Right ventricle myocardium superior (tissue), 1 donor: Measurements from ENCODE around the gene ABCA13. TPM values are rescaled to one million over a fixed set of nuclear protein-coding genes. Genes with fewer than 3 reads are reported as not detected.
A peak's percentile ranks its signal among the peaks of the same experiment; 100 is the strongest.

Source experiments
- ATAC-seq: fragments of 200-7000 bp; cut with Tn5 transposase; one replicate; pipeline ENCODE4 v1.9.1; 2020; ENCODE audit warnings: mild to moderate bottlenecking; ENCODE audit not compliant: poor library complexity
- DNase-seq: peaks from one replicate; pipeline ENCODE4 v3.0.0-alpha.2; 2020
- intact Hi-C: fragments of 100-400 bp; cut with DNase I; formaldehyde crosslinking; loops from one replicate; pipeline ENCODE4 v1.11.2; 2022
- total RNA-seq: library from RNA; stranded (reverse); fragmentation: NEBNext Ultra II Directional; extraction: Animal tissue kit (Norgen Biotek cat#: 25700); gene quantifications from one replicate; pipeline ENCODE4 v1.2.1, GENCODE V29; 2021
- donor health status: DM: no; HTN: yes; CAD: no; lungs with severe emphysema.

The ABCA13 gene
- total RNA-seq, 1 donor from 2014 or later: 0.16 TPM

GRCh38 chr7:48454750-48455192, 283.5 kb downstream of the ABCA13 start:
- ATAC-seq: no peak
- intact Hi-C loops: no loop called here
- DNase-seq: peak; percentile 29

- ATAC-seq (no peak), DNase-seq (no peak)
- intact Hi-C loops: no loop called here
Observed at GRCh38 chr7:48455363-48455762, 284.1 kb downstream of the ABCA13 start.

GRCh38 chr7:48458701-48459524, 287.7 kb downstream of the ABCA13 start:
- intact Hi-C loops: no loop called here
- no peak for DNase-seq

GRCh38 chr7:48466713-48467112, 295.5 kb downstream of the ABCA13 start:
- ATAC-seq: no peak
- DNase-seq: no peak
- intact Hi-C loops: no loop called here

More at GRCh38 chr7:48458701-48459524, 287.7 kb downstream of the ABCA13 start:
- ATAC-seq: no peak

- no peak for DNase-seq
- no peak for ATAC-seq
- intact Hi-C loops: no loop called here
Observed at GRCh38 chr7:48471196-48471595, 299.9 kb downstream of the ABCA13 start.

GRCh38 chr7:48472640-48473039, 301.4 kb downstream of the ABCA13 start:
- DNase-seq (no peak), ATAC-seq (no peak)
- intact Hi-C loops: no loop called here

GRCh38 chr7:48473205-48473865, 302.1 kb downstream of the ABCA13 start:
- intact Hi-C loops: no loop called here
- no peak for ATAC-seq

GRCh38 chr7:48481235-48481634, 310.0 kb downstream of the ABCA13 start:
- intact Hi-C loops: no loop called here
- ATAC-seq (no peak), DNase-seq (no peak)

More at GRCh38 chr7:48473205-48473865, 302.1 kb downstream of the ABCA13 start:
- no peak for DNase-seq

GRCh38 chr7:48497521-48497920, 326.3 kb downstream of the ABCA13 start:
- intact Hi-C loops: no loop called here
- no peak for DNase-seq
- no peak for ATAC-seq

GRCh38 chr7:48502021-48502420, 330.8 kb downstream of the ABCA13 start:
- intact Hi-C loops: no loop called here
- DNase-seq (no peak), ATAC-seq (no peak)

GRCh38 chr7:48505051-48505450, 333.8 kb downstream of the ABCA13 start:
- ATAC-seq (no peak), DNase-seq (no peak)
- intact Hi-C loops: no loop called here

- intact Hi-C loops: no loop called here
- no peak for DNase-seq
- ATAC-seq: no peak
Observed at GRCh38 chr7:48505466-48505865, 334.2 kb downstream of the ABCA13 start.

- DNase-seq (no peak), ATAC-seq (no peak)
- intact Hi-C loops: no loop called here
Observed at GRCh38 chr7:48506569-48506968, 335.3 kb downstream of the ABCA13 start.

- DNase-seq (no peak), ATAC-seq (no peak)
- intact Hi-C loops: no loop called here
Observed at GRCh38 chr7:48511080-48511479, 339.8 kb downstream of the ABCA13 start.

GRCh38 chr7:48512892-48513291, 341.6 kb downstream of the ABCA13 start:
- DNase-seq (no peak), ATAC-seq (no peak)
- intact Hi-C loops: no loop called here

GRCh38 chr7:48515171-48515570, 343.9 kb downstream of the ABCA13 start:
- DNase-seq (no peak), ATAC-seq (no peak)
- intact Hi-C loops: no loop called here

GRCh38 chr7:48518092-48518491, 346.8 kb downstream of the ABCA13 start:
- DNase-seq (no peak), ATAC-seq (no peak)
- intact Hi-C loops: no loop called here

GRCh38 chr7:48522692-48523091, 351.4 kb downstream of the ABCA13 start:
- intact Hi-C loops: no loop called here
- no peak for ATAC-seq
- DNase-seq: no peak

GRCh38 chr7:48525736-48526732, 354.8 kb downstream of the ABCA13 start:
- no peak for DNase-seq
- no peak for ATAC-seq
- intact Hi-C loops: no loop called here
